IgD-negative memory B cell (primary cell): Measurements from ENCODE around the gene INAVA. TPM values are rescaled to one million over a fixed set of nuclear protein-coding genes. Genes with fewer than 3 reads are reported as not detected.
"Not testable (repeated sequence)": the region's sequence is repeated elsewhere in the genome, so short reads cannot be mapped to it uniquely, and the experiment has no call there.

Source experiments
- H3K27ac Mint-ChIP-seq, 3 donors: one replicate each; pipeline ENCODE4 v1.8.0; 2020 to 2022; ENCODE audit warnings: mild to moderate bottlenecking in 3 of 3, mixed read lengths in 3 of 3, moderate library complexity in 1 of 3
- H3K27me3 Mint-ChIP-seq: one replicate; pipeline ENCODE4 v1.8.0; 2021; ENCODE audit warnings: mixed read lengths
- H3K36me3 Mint-ChIP-seq: one replicate; pipeline ENCODE4 v1.8.0; 2020; ENCODE audit warnings: mild to moderate bottlenecking, mixed read lengths
- H3K4me1 Mint-ChIP-seq, 3 donors: one replicate each; pipeline ENCODE4 v1.8.0; 2020 to 2022; ENCODE audit warnings: mixed read lengths in 3 of 3, mild to moderate bottlenecking in 1 of 3
- H3K4me3 Mint-ChIP-seq, 4 donors: one replicate each; pipeline ENCODE4 v1.8.0; 2020 to 2022; ENCODE audit warnings: mild to moderate bottlenecking in 4 of 4, mixed read lengths in 4 of 4, moderate library complexity in 3 of 4
- H3K9me3 Mint-ChIP-seq, 3 donors: one replicate each; pipeline ENCODE4 v1.8.0; 2020 to 2021; ENCODE audit warnings: mixed read lengths in 3 of 3, mild to moderate bottlenecking in 1 of 3
- polyA plus RNA-seq: library from polyadenylated mRNA; unstranded; fragments of 300-500 nt; fragmentation: Illumina TruSeq; gene quantifications from one replicate; pipeline ENCODE4 v1.2.3, GENCODE V29; 2021

Gene INAVA
- polyA plus RNA-seq, 1 donor from 2014 or later: not detected

DNA sequence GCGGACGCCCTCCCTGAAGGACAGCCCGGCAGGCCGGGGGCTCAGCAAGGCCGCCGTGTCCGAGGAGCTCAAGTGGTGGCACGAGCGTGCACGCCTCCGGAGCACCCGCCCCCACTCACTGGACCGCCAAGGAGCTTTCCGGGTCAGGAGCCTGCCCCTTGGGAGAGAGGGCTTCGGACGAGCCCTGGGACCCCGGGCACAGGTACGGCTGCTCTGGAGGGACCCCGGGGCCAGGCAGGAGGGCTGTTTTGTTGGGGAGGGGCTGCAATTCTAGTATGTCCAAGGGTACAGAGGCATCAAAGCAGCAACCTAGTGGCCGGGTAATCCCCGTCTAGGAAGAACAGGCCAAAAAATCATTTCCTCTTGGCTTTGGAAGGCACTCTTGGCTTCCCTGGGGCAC lies 17.2 kb downstream of the INAVA start:
- not testable (repeated sequence) for H3K9me3 Mint-ChIP-seq, H3K4me1 Mint-ChIP-seq, H3K36me3 Mint-ChIP-seq, H3K27me3 Mint-ChIP-seq, H3K4me3 Mint-ChIP-seq, H3K27ac Mint-ChIP-seq

DNA sequence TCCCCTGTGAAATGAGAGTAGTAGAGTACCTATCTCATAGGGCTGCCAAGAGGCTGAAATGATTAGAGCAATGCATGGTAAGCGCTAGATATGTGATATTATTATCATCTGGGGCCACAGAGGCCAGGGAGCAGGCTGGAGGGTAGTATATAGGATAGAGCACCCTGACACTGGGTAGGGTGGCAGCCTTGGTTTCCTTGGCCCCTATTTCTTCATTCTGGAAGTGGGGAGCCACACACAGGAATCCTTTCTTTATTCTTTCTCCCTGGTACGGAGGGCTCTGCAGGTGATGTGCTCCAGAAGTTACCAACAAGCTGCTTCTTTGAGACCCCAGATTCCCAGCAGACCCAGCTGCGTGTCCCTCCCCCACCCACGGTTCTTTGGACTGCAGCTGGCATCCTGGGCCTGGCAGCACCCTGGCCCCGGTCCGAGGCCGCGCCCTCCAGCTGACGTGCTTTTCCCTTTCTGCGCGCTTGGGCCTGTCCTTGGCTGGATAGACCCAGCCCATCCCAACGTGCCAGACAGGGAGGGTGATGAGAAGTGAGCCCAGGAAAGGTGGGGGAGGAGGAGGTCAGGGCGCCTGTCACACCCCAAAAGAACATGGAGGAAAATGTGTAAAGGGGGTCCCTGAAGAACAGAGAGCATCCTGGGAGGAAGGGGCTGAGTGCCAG lies 18.2 kb downstream of the INAVA start:
- H3K27ac Mint-ChIP-seq: no peak overlapping the region
- H3K27me3 Mint-ChIP-seq: no peaks in the 10 kb centered on the region
- H3K36me3 Mint-ChIP-seq: no peaks in the 10 kb centered on the region
- peaks cover 0 to 2% (median 1%) of the 10 kb centered on the region in 3 donors for H3K4me1 Mint-ChIP-seq
- H3K4me3 Mint-ChIP-seq: no peak overlapping the region
- H3K9me3 Mint-ChIP-seq: no peaks in the 10 kb centered on the region

DNA sequence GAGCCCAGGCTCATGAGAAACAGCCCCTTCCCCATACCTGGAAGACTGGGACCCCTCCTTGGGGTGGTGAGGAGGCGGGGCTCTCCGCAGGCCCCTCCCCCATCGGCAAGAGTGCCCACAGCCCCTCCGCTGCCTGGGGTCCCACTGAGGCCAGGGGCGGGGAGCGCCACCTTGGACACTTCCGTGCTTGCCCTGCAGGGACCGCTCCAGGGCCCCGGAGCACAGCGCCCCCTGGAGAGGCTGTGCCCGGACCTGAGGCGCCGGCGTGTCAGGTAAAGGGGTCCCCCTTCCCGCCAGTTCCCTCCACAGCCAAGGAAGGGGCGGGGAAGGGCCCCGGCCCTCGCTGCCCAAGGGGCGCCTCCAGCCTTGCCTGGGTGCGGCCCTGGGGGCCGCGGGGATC lies 21.5 kb downstream of the INAVA start:
- H3K9me3 Mint-ChIP-seq: no peaks in the 10 kb centered on the region
- no peak overlapping the region for H3K4me3 Mint-ChIP-seq
- peaks cover 0 to 4% (median 0%) of the 10 kb centered on the region in 3 donors for H3K4me1 Mint-ChIP-seq
- H3K27ac Mint-ChIP-seq: no peak overlapping the region
- H3K36me3 Mint-ChIP-seq: peaks cover 3% of the 10 kb centered on the region
- H3K27me3 Mint-ChIP-seq: no peaks in the 10 kb centered on the region

DNA sequence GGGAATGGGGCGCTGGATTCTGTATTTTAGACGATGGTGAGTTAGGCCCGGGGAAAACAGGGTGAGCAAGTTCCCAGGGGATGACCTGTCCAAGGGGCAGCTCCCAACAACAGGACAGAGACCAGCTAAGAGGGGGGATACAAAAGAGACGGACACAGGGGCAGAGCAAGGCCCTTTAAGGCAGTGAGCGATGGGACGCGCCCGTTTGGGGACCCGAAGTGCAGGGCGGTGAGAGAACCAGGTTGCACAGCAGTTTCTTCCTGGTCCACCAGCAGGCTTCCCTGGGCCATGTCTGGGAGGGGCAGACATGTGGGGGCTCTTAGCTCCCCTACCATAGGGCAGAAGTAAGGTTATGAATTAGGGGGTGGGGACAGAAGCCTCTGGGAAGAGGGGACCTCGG lies 22.0 kb downstream of the INAVA start:
- peaks cover 3% of the 10 kb centered on the region for H3K36me3 Mint-ChIP-seq
- H3K4me3 Mint-ChIP-seq: no peak overlapping the region
- H3K27me3 Mint-ChIP-seq: no peaks in the 10 kb centered on the region
- H3K27ac Mint-ChIP-seq: no peak overlapping the region
- H3K9me3 Mint-ChIP-seq: no peaks in the 10 kb centered on the region
- H3K4me1 Mint-ChIP-seq: peaks cover 0 to 4% (median 0%) of the 10 kb centered on the region in 3 donors

DNA sequence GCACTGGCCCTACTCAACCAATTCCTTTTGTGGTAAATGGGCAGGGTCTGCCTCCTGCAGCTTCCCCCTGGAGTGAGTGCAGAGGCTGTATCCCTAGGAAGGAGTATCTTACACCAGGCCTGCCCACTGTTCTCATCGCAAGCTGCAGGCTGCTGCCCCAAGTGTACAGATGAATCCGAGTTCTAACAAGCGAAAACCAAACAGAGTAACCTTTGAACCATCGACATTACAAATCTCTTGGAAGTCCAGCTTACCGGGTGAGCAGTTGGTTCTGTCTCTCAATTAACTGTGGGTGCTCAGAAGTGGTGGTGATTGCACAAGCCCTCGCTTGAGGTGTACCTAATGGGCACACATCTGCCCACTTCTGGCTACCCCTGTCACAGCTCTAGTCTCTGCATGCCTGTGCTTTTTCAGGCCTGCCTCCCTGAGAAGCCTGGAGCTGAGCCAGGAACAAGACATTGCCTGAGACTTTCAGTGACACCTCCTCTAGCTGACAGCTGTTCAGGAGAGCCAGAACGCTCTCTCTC lies 22.7 kb downstream of the INAVA start:
- peaks cover 0 to 4% (median 0%) of the 10 kb centered on the region in 3 donors for H3K4me1 Mint-ChIP-seq
- no peaks in the 10 kb centered on the region for H3K27me3 Mint-ChIP-seq
- peaks cover 3% of the 10 kb centered on the region for H3K36me3 Mint-ChIP-seq
- H3K4me3 Mint-ChIP-seq: no peak overlapping the region
- H3K9me3 Mint-ChIP-seq: no peaks in the 10 kb centered on the region
- no peak overlapping the region for H3K27ac Mint-ChIP-seq

DNA sequence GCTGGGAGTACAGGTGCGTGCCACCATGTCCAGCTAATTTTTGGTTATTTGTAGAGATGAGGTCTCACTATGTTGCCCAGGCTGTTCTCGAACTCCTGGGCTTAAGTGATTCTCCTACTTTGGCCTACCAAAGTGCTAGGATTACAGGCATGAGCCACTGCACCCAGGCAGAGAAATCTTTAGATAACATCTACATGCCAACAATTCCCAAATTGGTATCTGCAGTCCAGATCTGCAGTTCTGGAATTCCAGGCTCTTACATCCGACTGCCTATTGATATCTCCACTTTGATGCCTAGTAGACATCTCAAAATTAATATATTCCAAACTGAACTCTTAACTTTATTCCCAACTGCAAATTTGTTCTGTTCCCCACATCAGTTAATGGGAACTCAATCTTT lies 23.3 kb downstream of the INAVA start:
- no peak overlapping the region for H3K27ac Mint-ChIP-seq
- no peaks in the 10 kb centered on the region for H3K9me3 Mint-ChIP-seq
- no peaks in the 10 kb centered on the region for H3K27me3 Mint-ChIP-seq
- peaks cover 0 to 4% (median 0%) of the 10 kb centered on the region in 3 donors for H3K4me1 Mint-ChIP-seq
- H3K4me3 Mint-ChIP-seq: no peak overlapping the region
- H3K36me3 Mint-ChIP-seq: peaks cover 3% of the 10 kb centered on the region

DNA sequence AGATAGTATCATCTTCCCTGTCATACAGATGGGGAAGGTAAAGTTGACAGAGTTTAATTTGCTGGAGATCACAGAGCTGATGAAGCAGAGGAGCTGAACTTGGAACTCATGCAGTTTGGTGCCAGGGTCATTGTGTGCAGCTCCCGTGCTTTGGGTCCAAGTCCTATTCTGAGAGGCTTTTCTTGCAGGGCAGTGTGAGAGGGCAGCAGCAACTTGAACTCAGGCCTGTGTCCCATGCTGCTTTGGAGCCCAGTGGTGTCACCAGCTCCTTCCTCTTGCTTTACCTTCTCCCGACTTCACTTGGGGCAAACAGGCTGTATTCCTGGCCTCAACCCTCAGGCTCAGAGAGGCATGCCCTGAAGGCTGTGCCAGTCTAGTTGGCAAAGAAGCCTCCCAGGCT lies 24.7 kb downstream of the INAVA start:
- Mint-ChIP-seq H3K4me1 (peaks cover 0 to 4% (median 0%) of the 10 kb centered on the region in 3 donors), H3K27ac (peak overlapping the region in 1 of 3 donors; percentile 58), H3K9me3 (no peaks in the 10 kb centered on the region), H3K4me3 (no peak overlapping the region), H3K27me3 (no peaks in the 10 kb centered on the region), H3K36me3 (peaks cover 5% of the 10 kb centered on the region)

DNA sequence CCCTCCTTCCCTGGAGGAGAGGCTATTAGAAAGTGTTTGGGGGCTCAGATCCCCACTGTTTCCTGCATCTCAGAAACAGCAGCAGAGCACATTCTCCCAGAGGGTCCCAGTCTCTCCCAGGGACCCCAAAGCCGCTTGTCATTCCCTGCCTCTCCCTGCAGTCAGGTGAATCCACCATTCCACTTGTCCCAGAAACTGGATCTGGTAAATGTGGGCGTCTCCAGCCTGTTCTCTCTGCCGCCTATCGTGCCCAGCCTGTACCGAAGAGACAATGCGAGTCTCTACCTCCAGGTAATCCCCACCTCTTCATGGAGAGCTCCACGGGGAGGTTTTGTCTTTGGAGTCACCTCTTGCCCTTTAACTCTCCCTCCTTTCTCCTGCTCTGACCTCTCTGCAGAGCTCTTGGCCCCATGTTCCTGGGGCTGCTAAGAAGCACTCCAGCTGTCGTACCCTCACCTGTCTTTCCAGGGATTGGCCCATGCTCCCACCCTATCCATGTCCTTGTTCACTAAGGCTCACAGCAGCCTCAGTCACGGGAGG lies 26.9 kb downstream of the INAVA start:
- Mint-ChIP-seq H3K36me3 (peaks cover 5% of the 10 kb centered on the region), H3K27ac (no peak overlapping the region), H3K4me3 (peak overlapping the region in 1 of 4 donors; percentile 68), H3K9me3 (no peaks in the 10 kb centered on the region), H3K27me3 (peaks cover 2% of the 10 kb centered on the region), H3K4me1 (peaks cover 0 to 4% (median 0%) of the 10 kb centered on the region in 3 donors)

DNA sequence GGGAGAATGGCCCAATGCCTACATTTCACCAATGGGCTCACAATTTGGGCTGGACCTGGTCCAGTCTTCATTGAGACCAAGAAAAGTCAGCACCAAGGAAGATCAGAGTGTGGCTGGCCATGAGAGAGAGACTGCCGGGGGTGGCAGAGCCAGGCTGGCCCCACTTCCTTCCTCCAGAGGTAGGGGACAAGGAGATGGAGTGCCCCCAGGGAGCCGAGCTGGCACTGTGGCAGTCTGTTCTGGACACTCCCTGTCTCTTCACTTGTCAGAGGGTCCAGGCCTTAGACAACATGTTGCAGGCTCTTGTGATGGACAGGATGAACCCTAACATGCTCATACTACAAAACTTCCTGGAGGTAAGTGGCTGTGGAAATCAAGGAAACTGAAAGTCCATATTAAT lies 27.7 kb downstream of the INAVA start:
- Mint-ChIP-seq H3K9me3 (no peaks in the 10 kb centered on the region), H3K27ac (no peak overlapping the region), H3K4me1 (peaks cover 0 to 4% (median 0%) of the 10 kb centered on the region in 3 donors), H3K36me3 (peaks cover 5% of the 10 kb centered on the region), H3K27me3 (peaks cover 2% of the 10 kb centered on the region), H3K4me3 (no peak overlapping the region)

DNA sequence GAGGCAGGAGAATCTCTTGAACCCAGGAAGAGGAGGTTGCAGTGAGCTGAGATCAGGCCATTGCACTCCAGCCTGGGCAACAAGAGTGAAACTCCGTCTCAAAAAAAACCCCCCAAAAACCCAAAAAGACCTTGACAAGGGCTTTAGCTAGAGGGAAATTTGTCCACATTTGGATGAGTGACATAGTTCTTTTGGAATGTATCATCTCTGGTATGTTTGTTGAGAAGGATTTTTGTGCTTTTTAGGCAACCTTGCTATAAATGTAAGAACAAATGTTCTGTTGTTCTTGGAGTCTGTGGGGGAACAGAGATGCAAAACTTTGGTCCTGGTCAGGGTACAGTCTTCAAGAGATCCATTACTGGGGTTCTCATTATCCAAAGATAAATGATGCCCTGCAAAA lies 28.9 kb downstream of the INAVA start:
- Mint-ChIP-seq H3K4me3 (no peak overlapping the region), H3K36me3 (peaks cover 1% of the 10 kb centered on the region), H3K4me1 (no peaks in the 10 kb centered on the region), H3K27me3 (peaks cover 5% of the 10 kb centered on the region), H3K27ac (no peak overlapping the region), H3K9me3 (no peaks in the 10 kb centered on the region)

DNA sequence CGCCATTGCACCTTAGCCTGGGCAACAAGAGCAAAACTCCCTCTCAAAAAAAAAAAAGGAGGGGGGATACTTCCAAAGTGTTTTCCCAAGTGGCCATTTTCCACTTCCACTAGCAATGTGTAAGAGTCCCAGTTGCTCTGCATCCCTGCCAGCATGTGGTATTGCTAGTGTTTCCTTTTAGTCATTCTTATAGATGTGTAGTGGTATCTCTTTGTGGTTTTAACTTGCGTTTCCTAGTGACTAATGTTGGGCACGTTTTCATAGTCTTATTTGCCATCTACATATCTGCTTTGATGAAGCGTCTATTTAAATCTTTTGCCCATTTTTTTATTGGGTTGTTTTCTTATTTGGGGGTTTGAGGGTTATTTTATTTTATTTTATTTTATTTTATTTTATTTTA lies 31.1 kb downstream of the INAVA start:
- no peaks in the 10 kb centered on the region for H3K4me1 Mint-ChIP-seq
- H3K4me3 Mint-ChIP-seq: no peak overlapping the region
- no peak overlapping the region for H3K27ac Mint-ChIP-seq
- H3K36me3 Mint-ChIP-seq: peaks cover 1% of the 10 kb centered on the region
- H3K27me3 Mint-ChIP-seq: peaks cover 5% of the 10 kb centered on the region
- H3K9me3 Mint-ChIP-seq: peaks cover 0 to under 1% (median 0%) of the 10 kb centered on the region in 3 donors

DNA sequence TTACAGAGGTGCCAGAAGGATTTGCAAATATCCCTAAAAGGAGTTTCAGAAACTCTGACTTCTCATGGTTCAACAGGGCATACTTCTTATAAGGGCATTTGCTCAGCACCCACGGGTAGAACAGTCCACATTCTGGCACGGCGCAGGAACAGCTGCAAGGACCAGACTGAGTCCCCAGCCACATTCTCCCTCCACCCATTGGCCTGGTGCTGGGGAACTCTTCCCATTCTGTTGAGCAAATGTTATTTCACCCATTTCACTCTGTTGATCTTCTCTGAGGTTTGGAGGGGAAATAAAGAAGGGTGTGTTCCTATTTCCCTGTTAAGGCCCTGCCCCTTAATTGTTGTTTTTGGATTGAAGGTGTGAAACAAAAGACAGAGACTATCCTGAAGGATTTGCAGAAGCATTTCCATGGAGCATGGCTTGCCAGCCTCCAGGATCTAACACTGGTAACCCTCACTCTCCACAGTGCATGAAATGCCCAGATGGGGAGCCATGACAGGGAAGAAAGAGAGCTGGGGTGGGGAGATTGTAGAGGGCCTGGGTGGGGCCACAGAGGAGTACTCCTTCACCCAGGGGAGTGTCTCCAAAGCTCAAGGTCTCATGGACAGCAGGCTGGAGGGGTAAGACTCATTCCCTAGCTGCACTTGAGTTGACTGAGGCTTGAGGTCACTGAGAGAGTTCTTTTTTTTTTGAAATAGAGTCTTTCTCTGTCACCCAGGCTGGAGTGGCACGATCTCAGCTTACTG lies 35.0 kb downstream of the INAVA start:
- H3K36me3 Mint-ChIP-seq: peaks cover 3% of the 10 kb centered on the region
- peaks cover 5% of the 10 kb centered on the region for H3K27me3 Mint-ChIP-seq
- H3K9me3 Mint-ChIP-seq: peaks cover 0 to 9% (median 3%) of the 10 kb centered on the region in 3 donors
- no peak overlapping the region for H3K4me3 Mint-ChIP-seq
- no peaks in the 10 kb centered on the region for H3K4me1 Mint-ChIP-seq
- H3K27ac Mint-ChIP-seq: no peak overlapping the region

DNA sequence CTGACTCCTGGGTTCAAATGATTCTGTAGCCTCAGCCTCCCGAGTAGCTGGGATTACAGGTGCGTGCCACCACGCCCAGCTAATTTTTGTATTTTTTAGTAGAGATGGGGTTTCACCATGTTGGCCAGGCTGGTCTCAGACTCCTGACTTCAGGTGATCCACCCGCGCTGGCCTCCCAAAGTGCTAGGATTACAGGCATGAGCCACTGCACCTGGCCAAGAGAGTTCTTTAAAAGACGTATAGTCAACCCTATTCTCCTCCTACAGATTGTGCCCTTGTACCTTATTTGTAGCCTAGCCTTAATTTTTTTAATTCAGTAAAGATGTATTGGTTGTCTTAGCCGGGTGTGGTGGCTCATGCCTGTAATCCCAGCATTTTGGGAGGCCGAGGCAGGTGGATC lies 35.6 kb downstream of the INAVA start:
- H3K9me3 Mint-ChIP-seq, H3K27me3 Mint-ChIP-seq, H3K4me1 Mint-ChIP-seq, H3K36me3 Mint-ChIP-seq, H3K4me3 Mint-ChIP-seq, H3K27ac Mint-ChIP-seq: not testable (repeated sequence)

DNA sequence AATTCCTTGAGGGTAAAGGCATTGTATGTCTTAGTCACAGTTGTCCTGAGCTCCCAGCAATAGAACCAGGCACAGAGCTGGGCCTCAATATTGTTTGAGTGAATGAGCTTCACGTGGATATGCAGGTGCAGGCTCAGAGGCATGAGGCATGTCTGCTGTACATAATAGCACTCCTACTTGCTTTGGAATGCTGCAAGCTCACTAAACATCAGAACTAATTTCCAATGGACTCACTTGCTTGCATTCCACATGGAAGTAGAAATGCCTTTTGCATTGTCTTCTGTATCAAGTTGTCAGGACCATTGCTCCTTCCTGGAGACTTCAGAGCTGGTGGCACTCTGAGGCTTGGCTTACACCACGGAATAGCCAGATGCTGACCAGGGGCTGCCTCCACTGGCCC lies 37.1 kb downstream of the INAVA start:
- Mint-ChIP-seq H3K4me3 (no peak overlapping the region), H3K9me3 (peaks cover 0 to 9% (median 3%) of the 10 kb centered on the region in 3 donors), H3K27me3 (peaks cover 3% of the 10 kb centered on the region), H3K36me3 (peaks cover 3% of the 10 kb centered on the region), H3K27ac (no peak overlapping the region), H3K4me1 (no peaks in the 10 kb centered on the region)

DNA sequence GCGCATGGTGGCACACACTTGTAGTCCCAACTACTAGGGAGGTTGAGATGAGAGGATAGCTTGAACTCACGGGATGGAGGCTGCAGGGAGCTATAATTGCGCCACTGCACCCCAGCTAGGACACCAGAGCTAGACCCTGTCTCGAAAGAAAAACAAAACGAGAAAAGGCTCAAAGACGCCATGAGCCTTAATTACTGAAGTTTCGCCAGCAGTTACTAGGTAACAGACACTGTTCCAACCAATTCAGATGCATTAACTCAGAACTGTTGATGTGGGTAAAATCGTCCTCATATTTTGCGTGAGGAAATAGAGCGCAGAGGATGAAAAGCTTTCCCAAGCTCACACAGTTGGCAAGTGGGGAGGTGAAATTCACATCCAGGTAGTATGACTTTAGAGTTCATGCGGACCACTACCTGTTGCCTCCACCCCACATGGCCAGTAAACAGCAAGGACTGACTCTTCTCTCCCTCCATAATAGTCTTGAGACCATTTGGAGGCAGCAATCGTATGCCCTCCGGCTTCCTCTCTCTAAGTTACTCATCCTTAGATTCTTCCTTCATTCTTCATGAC lies 40.1 kb downstream of the INAVA start:
- H3K27ac Mint-ChIP-seq: no peak overlapping the region

More for the DNA sequence above, 40.1 kb downstream of the INAVA start:
- no peak overlapping the region for H3K4me3 Mint-ChIP-seq
- H3K36me3 Mint-ChIP-seq: peaks cover 3% of the 10 kb centered on the region
- H3K4me1 Mint-ChIP-seq: no peaks in the 10 kb centered on the region
- H3K27me3 Mint-ChIP-seq: no peaks in the 10 kb centered on the region
- peaks cover 0 to 9% (median 3%) of the 10 kb centered on the region in 3 donors for H3K9me3 Mint-ChIP-seq
